Activated effector memory CD4-positive, alpha-beta T cell treated with anti-CD3 and anti-CD28 coated beads, Interleukin-2, amount 50 U/mL, for 16 hours (primary cell): ENCODE data around the gene ERC2.

ENCODE experiments used
- DNase-seq: peaks from one replicate; pipeline ENCODE4 v3.0.0-alpha.2; 2020

Gene ERC2

GRCh38 chr3:55498520-55498919 lies 969.7 kb downstream of the ERC2 start:
- no peak for DNase-seq

- no peak for DNase-seq
Observed at GRCh38 chr3:55497250-55497649, 971.0 kb downstream of the ERC2 start.

GRCh38 chr3:55494976-55495375 lies 973.3 kb downstream of the ERC2 start:
- no peak for DNase-seq

- no peak for DNase-seq
Observed at GRCh38 chr3:55492976-55493375, 975.3 kb downstream of the ERC2 start.

GRCh38 chr3:55491296-55491816 lies 976.9 kb downstream of the ERC2 start:
- no peak for DNase-seq

GRCh38 chr3:55490276-55490913 lies 977.9 kb downstream of the ERC2 start:
- DNase-seq: no peak

GRCh38 chr3:55489798-55490132 lies 978.5 kb downstream of the ERC2 start:
- no peak for DNase-seq

- DNase-seq: no peak
Observed at GRCh38 chr3:55488398-55489055, 979.7 kb downstream of the ERC2 start.

- no peak for DNase-seq
Observed at GRCh38 chr3:55487381-55488241, 980.7 kb downstream of the ERC2 start.

- no peak for DNase-seq
Observed at GRCh38 chr3:55486857-55487380, 981.3 kb downstream of the ERC2 start, which contains the start of gene WNT5A. TSS of gene WNT5A (minus strand) at chr3:55487306. CDS start at chr3:55486985, 321 bp downstream.

- no peak for DNase-seq
Observed at GRCh38 chr3:55486101-55486856, 982.0 kb downstream of the ERC2 start.

GRCh38 chr3:55484801-55485791 lies 983.2 kb downstream of the ERC2 start:
- no peak for DNase-seq

- DNase-seq: no peak
Observed at GRCh38 chr3:55484191-55484689, 984.0 kb downstream of the ERC2 start.

- DNase-seq: no peak
Observed at GRCh38 chr3:55483196-55484095, 984.8 kb downstream of the ERC2 start.

GRCh38 chr3:55482496-55483195 lies 985.6 kb downstream of the ERC2 start:
- DNase-seq: no peak

GRCh38 chr3:55481744-55482495 lies 986.3 kb downstream of the ERC2 start:
- DNase-seq: no peak

- DNase-seq: no peak
Observed at GRCh38 chr3:55480911-55481743, 987.1 kb downstream of the ERC2 start.
